Activated CD4-positive, alpha-beta T cell treated with anti-CD3 and anti-CD28 coated beads, Interleukin-2, amount 10 ng/mL, durations not matched to agents 24 days and 14 days (primary cell): Measurements from ENCODE around the gene RPGRIP1L. TPM values are rescaled to one million over a fixed set of nuclear protein-coding genes. Genes with fewer than 3 reads are reported as not detected.
A peak's percentile ranks its signal among the peaks of the same experiment; 100 is the strongest.
"Not testable (repeated sequence)": the region's sequence is repeated elsewhere in the genome, so short reads cannot be mapped to it uniquely, and the experiment has no call there.

Source experiments
- DNase-seq: peaks from one replicate; pipeline ENCODE4 v3.0.0; 2022
- H3K27ac Mint-ChIP-seq: one replicate; pipeline ENCODE4 v1.8.0; 2022; ENCODE audit warnings: mild to moderate bottlenecking, mixed read lengths
- H3K27me3 Mint-ChIP-seq: one replicate; pipeline ENCODE4 v1.8.0; 2022; ENCODE audit warnings: mixed read lengths
- H3K36me3 Mint-ChIP-seq: one replicate; pipeline ENCODE4 v1.8.0; 2022; ENCODE audit warnings: low read depth, mild to moderate bottlenecking, mixed read lengths
- H3K4me1 Mint-ChIP-seq: one replicate; pipeline ENCODE4 v1.8.0; 2021; ENCODE audit warnings: mixed read lengths
- H3K4me3 Mint-ChIP-seq: one replicate; pipeline ENCODE4 v1.8.0; 2022; ENCODE audit warnings: mild to moderate bottlenecking, moderate library complexity, mixed read lengths
- H3K9me3 Mint-ChIP-seq: one replicate; pipeline ENCODE4 v1.8.0; 2021; ENCODE audit warnings: mixed read lengths
- intact Hi-C: fragments of 100-400 bp; cut with micrococcal nuclease; formaldehyde crosslinking; loops from one replicate; pipeline ENCODE4 v1.15.1; 2023
- total RNA-seq: library from RNA; stranded (reverse); gene quantifications from 2 replicates; pipeline ENCODE4 v1.2.3, GENCODE V29; 2022

The RPGRIP1L gene
- total RNA-seq, 1 donor from 2014 or later = 9.9 TPM

GRCh38 chr16:53730693-53731092 lies 27.0 kb upstream of the RPGRIP1L start:
- peaks cover 3% of the 10 kb centered on the region for H3K4me1 Mint-ChIP-seq
- peaks cover 6% of the 10 kb centered on the region for H3K36me3 Mint-ChIP-seq
- H3K27ac Mint-ChIP-seq = no peak overlapping the region
- intact Hi-C loops = no loop called here
- no peak overlapping the region for H3K4me3 Mint-ChIP-seq
- no peak for DNase-seq
- H3K27me3 Mint-ChIP-seq = no peaks in the 10 kb centered on the region
- peaks cover 7% of the 10 kb centered on the region for H3K9me3 Mint-ChIP-seq

- Mint-ChIP-seq H3K27ac (no peak overlapping the region), H3K36me3 (peaks cover 6% of the 10 kb centered on the region), H3K9me3 (peaks cover 7% of the 10 kb centered on the region), H3K27me3 (no peaks in the 10 kb centered on the region), H3K4me1 (peaks cover 3% of the 10 kb centered on the region), H3K4me3 (no peak overlapping the region)
- intact Hi-C loops = no loop called here
- DNase-seq = no peak
Measured at GRCh38 chr16:53726625-53727024, 23.0 kb upstream of the RPGRIP1L start.

- H3K9me3 Mint-ChIP-seq = no peaks in the 10 kb centered on the region
- H3K4me1 Mint-ChIP-seq = peaks cover 3% of the 10 kb centered on the region
- no peak for DNase-seq
- no peaks in the 10 kb centered on the region for H3K36me3 Mint-ChIP-seq
- H3K27ac Mint-ChIP-seq = no peak overlapping the region
- H3K4me3 Mint-ChIP-seq = no peak overlapping the region
- H3K27me3 Mint-ChIP-seq = no peaks in the 10 kb centered on the region
- intact Hi-C loops = no loop called here
Measured at GRCh38 chr16:53721017-53721416, 17.4 kb upstream of the RPGRIP1L start.

GRCh38 chr16:53717577-53717976 lies 13.9 kb upstream of the RPGRIP1L start:
- intact Hi-C loops = no loop called here
- H3K4me1 Mint-ChIP-seq = peaks cover 7% of the 10 kb centered on the region
- H3K4me3 Mint-ChIP-seq = no peak overlapping the region
- no peaks in the 10 kb centered on the region for H3K36me3 Mint-ChIP-seq
- no peaks in the 10 kb centered on the region for H3K9me3 Mint-ChIP-seq
- H3K27ac Mint-ChIP-seq = no peak overlapping the region
- H3K27me3 Mint-ChIP-seq = no peaks in the 10 kb centered on the region
- no peak for DNase-seq

DNA sequence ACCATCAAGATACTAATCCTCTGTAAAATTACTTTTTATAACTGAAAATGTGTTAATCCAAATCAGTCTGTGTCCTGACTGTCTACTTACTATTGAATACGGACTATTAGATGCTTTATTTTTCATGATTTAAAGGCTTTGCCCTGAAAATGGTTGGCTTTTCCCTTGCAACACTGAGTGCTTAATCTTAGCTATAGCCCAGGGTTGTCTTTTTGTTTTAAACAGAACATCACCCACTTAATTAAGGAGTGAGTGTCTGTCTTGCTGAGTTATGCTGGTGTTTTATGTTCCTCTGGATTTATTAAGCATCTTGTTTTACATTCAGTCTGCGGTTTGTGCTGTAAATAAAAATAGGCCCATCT lies 11.3 kb upstream of the RPGRIP1L start:
- Mint-ChIP-seq H3K27me3 (no peaks in the 10 kb centered on the region), H3K4me1 (peaks cover 7% of the 10 kb centered on the region), H3K27ac (no peak overlapping the region), H3K4me3 (no peak overlapping the region), H3K9me3 (no peaks in the 10 kb centered on the region), H3K36me3 (peaks cover 2% of the 10 kb centered on the region)
- no peak for DNase-seq
- intact Hi-C loops = no loop called here

GRCh38 chr16:53714205-53715022 lies 10.8 kb upstream of the RPGRIP1L start:
- no peak overlapping the region for H3K4me3 Mint-ChIP-seq
- H3K27me3 Mint-ChIP-seq = no peaks in the 10 kb centered on the region
- intact Hi-C loops = no loop called here
- no peaks in the 10 kb centered on the region for H3K9me3 Mint-ChIP-seq
- DNase-seq = peak; percentile 29
- peaks cover 2% of the 10 kb centered on the region for H3K36me3 Mint-ChIP-seq
- no peak overlapping the region for H3K27ac Mint-ChIP-seq
- peaks cover 7% of the 10 kb centered on the region for H3K4me1 Mint-ChIP-seq

GRCh38 chr16:53713403-53714204 lies 9.9 kb upstream of the RPGRIP1L start:
- H3K27me3 Mint-ChIP-seq = no peaks in the 10 kb centered on the region
- peaks cover 7% of the 10 kb centered on the region for H3K4me1 Mint-ChIP-seq
- DNase-seq = peak; percentile 8
- no peak overlapping the region for H3K27ac Mint-ChIP-seq
- intact Hi-C loops = no loop called here
- H3K36me3 Mint-ChIP-seq = peaks cover 4% of the 10 kb centered on the region
- no peaks in the 10 kb centered on the region for H3K9me3 Mint-ChIP-seq
- no peak overlapping the region for H3K4me3 Mint-ChIP-seq

DNA sequence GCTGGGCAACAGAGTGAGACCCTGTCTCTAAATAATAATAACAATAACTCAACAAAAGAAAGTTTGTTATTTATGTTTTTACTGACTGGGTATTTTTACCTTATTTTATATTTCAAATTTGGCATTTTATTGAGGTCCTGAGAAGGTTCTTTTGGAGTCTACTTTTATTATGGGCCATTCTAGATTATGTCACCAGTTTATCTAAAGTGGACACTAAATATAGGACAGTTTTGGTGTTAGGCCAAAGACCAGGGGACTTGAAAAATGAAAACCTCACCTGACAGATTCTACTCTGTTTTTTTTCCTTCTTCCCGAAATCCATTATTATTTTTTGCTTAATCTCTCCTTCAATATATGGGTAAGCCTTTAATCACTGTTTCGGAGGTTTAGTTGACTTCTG lies 8.4 kb upstream of the RPGRIP1L start:
- Mint-ChIP-seq H3K4me3 (no peak overlapping the region), H3K4me1 (peaks cover 7% of the 10 kb centered on the region), H3K36me3 (peaks cover 6% of the 10 kb centered on the region), H3K27me3 (no peaks in the 10 kb centered on the region), H3K27ac (no peak overlapping the region), H3K9me3 (no peaks in the 10 kb centered on the region)
- DNase-seq = no peak
- intact Hi-C loops = no loop called here

GRCh38 chr16:53711390-53711789 lies 7.7 kb upstream of the RPGRIP1L start:
- H3K27ac Mint-ChIP-seq = no peak overlapping the region
- no peak for DNase-seq
- H3K9me3 Mint-ChIP-seq = no peaks in the 10 kb centered on the region
- intact Hi-C loops = no loop called here
- peaks cover 8% of the 10 kb centered on the region for H3K36me3 Mint-ChIP-seq
- H3K27me3 Mint-ChIP-seq = no peaks in the 10 kb centered on the region
- no peak overlapping the region for H3K4me3 Mint-ChIP-seq
- H3K4me1 Mint-ChIP-seq = peaks cover 9% of the 10 kb centered on the region

GRCh38 chr16:53708490-53708889 lies 4.8 kb upstream of the RPGRIP1L start:
- no peaks in the 10 kb centered on the region for H3K9me3 Mint-ChIP-seq
- no peak for DNase-seq
- H3K36me3 Mint-ChIP-seq = peaks cover 12% of the 10 kb centered on the region
- intact Hi-C loops = loop anchor here (10.0 kb wide), 1 partner anchor 174 kb away; no protein-coding TSS in a partner anchor
- peaks cover 16% of the 10 kb centered on the region for H3K4me1 Mint-ChIP-seq
- H3K27me3 Mint-ChIP-seq = no peaks in the 10 kb centered on the region
- H3K27ac Mint-ChIP-seq = no peak overlapping the region
- H3K4me3 Mint-ChIP-seq = no peak overlapping the region

DNA sequence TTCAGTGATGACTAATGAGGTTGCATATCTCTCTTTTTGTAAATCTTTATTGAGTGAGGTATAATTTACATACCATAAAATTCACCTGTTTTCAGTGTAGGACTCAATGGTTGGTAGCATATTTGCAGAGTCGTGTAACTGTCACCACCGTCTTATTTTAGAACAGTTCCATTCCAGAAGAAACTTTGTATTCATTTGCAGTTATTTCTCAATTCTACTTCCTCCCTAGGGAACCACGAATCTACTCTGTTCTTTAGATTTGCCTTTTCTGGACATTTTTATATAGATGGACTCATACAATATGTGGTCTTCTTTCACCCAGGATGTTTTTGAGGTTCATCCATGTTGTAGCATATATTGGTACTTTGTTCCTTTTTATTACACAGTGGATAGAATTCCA lies 4.0 kb upstream of the RPGRIP1L start:
- intact Hi-C loops = loop anchor here (10.0 kb wide), 1 partner anchor 173 kb away; no protein-coding TSS in a partner anchor
- DNase-seq = no peak
- Mint-ChIP-seq H3K4me1 (peaks cover 15% of the 10 kb centered on the region), H3K27me3 (no peaks in the 10 kb centered on the region), H3K4me3 (no peak overlapping the region), H3K27ac (no peak overlapping the region), H3K36me3 (peaks cover 12% of the 10 kb centered on the region), H3K9me3 (no peaks in the 10 kb centered on the region)

DNA sequence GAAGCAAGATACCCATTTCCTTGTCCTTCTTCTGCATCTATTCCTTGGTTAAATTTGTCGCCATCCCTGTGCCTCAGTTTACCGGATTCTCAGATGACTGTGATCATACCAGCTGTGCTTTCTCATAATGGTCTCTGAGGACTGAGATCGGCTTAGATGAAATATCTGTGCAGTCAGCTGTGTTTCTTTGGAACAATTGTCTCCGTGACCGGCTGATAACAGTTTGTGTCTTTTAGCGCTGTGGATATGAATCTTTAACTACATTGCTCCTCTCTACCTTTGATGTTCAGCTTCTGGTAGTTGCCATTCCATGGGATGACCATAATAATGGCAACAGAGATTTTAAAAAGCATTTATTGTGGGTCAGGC lies 770 bp upstream of the RPGRIP1L start:
- H3K36me3 Mint-ChIP-seq = peaks cover 11% of the 10 kb centered on the region
- no peaks in the 10 kb centered on the region for H3K9me3 Mint-ChIP-seq
- intact Hi-C loops = loop anchor here (1.0 to 10.0 kb wide), 3 partner anchors 170 to 1224 kb away; partner anchors contain the start of gene AKTIP
- no peak for DNase-seq
- peak overlapping the region; percentile 92 for H3K27ac Mint-ChIP-seq
- no peaks in the 10 kb centered on the region for H3K27me3 Mint-ChIP-seq
- peaks cover 16% of the 10 kb centered on the region for H3K4me1 Mint-ChIP-seq
- H3K4me3 Mint-ChIP-seq = peak overlapping the region; percentile 93

DNA sequence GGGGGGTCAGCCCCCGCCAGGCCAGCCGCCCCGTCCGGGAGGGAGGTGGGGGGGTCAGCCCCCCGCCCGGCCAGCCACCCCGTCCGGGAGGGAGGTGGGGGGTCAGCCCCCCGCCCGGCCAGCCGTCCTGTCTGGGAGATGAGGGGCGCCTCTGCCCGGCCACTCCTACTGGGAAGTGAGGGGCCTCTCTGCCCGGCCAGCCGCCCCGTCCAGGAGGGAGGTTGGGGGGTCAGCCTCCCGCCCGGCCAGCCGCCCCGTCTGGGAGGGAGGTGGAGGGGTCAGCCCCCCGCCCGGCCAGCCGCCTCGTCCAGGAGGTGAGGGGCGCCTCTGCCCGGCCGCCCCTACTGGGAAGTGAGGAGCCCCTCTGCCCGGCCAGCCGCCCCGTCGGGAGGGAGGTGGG lies 5.4 kb downstream of the RPGRIP1L start:
- H3K27ac Mint-ChIP-seq, H3K9me3 Mint-ChIP-seq, H3K4me3 Mint-ChIP-seq, H3K4me1 Mint-ChIP-seq, DNase-seq, H3K27me3 Mint-ChIP-seq, intact Hi-C loops: not testable (repeated sequence)
- H3K36me3 Mint-ChIP-seq = peaks cover 13% of the 10 kb centered on the region

DNA sequence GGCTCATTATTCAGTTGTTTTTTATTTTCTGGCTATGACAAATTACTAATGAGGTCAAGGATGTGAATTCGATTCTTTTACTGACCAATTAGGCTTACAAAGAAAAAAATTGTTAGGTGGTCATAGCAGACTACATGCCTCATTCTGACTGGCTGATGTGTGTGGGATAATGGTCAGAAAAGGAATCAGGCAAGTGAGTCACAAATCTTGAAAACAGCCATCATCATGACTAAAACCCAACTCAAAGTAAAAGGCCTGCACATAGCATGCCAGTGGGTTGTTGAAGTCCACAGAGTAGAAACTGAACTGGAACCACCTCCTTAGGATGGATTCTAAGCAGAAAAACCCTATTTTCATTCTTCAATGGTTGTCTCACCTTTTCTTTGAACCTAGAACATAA lies 8.6 kb downstream of the RPGRIP1L start:
- no peak overlapping the region for H3K4me3 Mint-ChIP-seq
- H3K27ac Mint-ChIP-seq = no peak overlapping the region
- no peaks in the 10 kb centered on the region for H3K27me3 Mint-ChIP-seq
- H3K4me1 Mint-ChIP-seq = no peaks in the 10 kb centered on the region
- intact Hi-C loops = no loop called here
- peaks cover 15% of the 10 kb centered on the region for H3K36me3 Mint-ChIP-seq
- DNase-seq = no peak
- H3K9me3 Mint-ChIP-seq = no peaks in the 10 kb centered on the region
